AG04450 (cell line): Measurements from ENCODE around the gene FHIT. TPM values are rescaled to one million over a fixed set of nuclear protein-coding genes. Genes with fewer than 3 reads are reported as not detected.
A peak's percentile ranks its signal among the peaks of the same experiment; 100 is the strongest.

Experiments used
- CTCF ChIA-PET: fragments of 300-600, 350-600 bp; formaldehyde crosslinking; extraction: SDS; loops from one replicate; lab custom pipeline; 2022; ENCODE audit warnings: antibody characterized with exemption, inconsistent platforms; lab: Charles Lee
- POLR2A ChIA-PET: fragments of 350-600 bp; formaldehyde crosslinking; extraction: SDS; loops from one replicate; lab custom pipeline; 2021; ENCODE audit warnings: antibody characterized with exemption, inconsistent platforms; lab: Yijun Ruan, JAX
- DNase-seq: peaks from one replicate; pipeline ENCODE4 v3.0.0-alpha.2; 2011; ENCODE audit warnings: low read depth, low spot score
- H3K27ac ChIP-seq: one replicate; pipeline ENCODE4 v1.5.1; 2012; ENCODE audit warnings: low read depth, low read length, control low read depth
- H3K27me3 ChIP-seq: one replicate; pipeline ENCODE4 v1.6.0; 2012; ENCODE audit warnings: low read length; ENCODE audit not compliant: control insufficient read depth, insufficient read depth
- H3K4me3 ChIP-seq: 2 replicates; pipeline ENCODE4 v1.5.1; 2011; ENCODE audit warnings: mild to moderate bottlenecking, low read depth, low read length, control low read depth
- H3K9me3 ChIP-seq: 2 replicates; pipeline ENCODE4 v1.5.1; 2012; ENCODE audit warnings: low read length; ENCODE audit not compliant: control insufficient read depth, insufficient read depth
- polyA plus RNA-seq: library from polyadenylated mRNA; depleted of rRNA; stranded (reverse); fragments of >200 nt; gene quantifications from 2 replicates; pipeline ENCODE4 v1.2.3, GENCODE V29; 2011
- TF ChIP-seq, protein P1 (sequence below): IDR thresholded peaks from 2 replicates; pipeline ENCODE4 v1.5.1; 2011; ENCODE audit warnings: low read depth, low read length, control low read depth, inconsistent platforms

FHIT gene
- polyA plus RNA-seq, 1 experiment, result 0.17 TPM

DNA sequence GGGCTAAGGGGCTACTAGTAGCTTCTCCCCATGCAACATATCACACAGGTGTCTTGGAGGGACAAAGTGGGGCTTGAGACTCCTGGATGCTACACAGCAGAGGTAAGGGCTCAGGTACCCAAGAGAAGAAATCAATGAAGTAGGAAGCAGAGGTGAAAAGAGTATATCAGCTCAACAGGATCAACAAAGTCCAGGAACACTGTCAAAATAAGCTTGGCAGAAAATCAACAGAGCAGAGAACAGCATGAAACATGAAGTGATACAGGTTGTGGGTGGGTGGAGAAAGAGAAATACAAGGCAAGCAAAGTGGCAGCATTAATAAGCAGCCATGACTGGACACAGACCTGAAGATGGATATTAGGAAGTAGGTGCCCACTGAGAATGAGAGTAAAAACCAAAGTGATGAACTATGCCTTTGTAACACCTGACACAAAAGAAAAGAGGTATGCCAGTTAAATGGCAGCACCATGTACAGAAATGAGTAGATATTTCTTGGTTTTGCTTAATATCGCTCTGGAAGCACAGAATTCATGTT, 637.4 kb downstream of the FHIT start:
- Histone ChIP-seq H3K4me3 (no peak overlapping the region), H3K27me3 (no peaks in the 10 kb centered on the region), H3K27ac (no peak overlapping the region), H3K9me3 (no peaks in the 10 kb centered on the region)
- POLR2A ChIA-PET, result no interaction called here
- TF ChIP-seq, protein P1, sequence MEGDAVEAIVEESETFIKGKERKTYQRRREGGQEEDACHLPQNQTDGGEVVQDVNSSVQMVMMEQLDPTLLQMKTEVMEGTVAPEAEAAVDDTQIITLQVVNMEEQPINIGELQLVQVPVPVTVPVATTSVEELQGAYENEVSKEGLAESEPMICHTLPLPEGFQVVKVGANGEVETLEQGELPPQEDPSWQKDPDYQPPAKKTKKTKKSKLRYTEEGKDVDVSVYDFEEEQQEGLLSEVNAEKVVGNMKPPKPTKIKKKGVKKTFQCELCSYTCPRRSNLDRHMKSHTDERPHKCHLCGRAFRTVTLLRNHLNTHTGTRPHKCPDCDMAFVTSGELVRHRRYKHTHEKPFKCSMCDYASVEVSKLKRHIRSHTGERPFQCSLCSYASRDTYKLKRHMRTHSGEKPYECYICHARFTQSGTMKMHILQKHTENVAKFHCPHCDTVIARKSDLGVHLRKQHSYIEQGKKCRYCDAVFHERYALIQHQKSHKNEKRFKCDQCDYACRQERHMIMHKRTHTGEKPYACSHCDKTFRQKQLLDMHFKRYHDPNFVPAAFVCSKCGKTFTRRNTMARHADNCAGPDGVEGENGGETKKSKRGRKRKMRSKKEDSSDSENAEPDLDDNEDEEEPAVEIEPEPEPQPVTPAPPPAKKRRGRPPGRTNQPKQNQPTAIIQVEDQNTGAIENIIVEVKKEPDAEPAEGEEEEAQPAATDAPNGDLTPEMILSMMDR, result no peak
- no peak for DNase-seq
- CTCF ChIA-PET, result no interaction called here

DNA sequence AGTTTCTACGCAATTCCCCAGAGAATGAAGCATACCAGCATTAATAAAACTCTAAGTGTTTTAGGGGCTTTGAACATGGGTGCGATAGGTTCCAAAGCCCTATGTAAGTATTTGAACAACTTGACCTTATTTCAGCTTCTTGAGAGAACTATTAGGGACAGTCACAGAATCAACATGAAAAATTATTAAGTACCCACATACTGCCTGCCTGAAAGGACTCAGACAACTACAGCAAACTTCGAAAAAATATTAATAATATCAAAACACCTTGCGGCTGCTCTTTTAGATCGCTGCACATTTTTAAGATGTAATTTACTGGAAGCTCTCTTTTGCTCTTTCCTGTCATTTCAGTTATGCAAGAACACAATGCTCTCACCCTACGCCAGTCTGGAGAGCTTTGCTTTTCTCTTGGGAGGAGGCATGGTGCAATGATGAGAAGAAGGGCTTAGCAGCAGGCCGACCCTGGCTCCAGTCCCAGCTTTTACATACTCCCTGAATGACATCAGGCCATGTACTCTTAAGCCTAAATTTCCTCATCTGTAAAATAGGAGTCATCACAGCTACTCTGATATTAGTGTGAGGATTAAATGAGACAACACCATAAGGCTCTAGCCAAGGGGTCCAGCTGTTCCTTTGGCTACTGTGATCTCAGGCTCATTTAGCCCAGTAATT, 640.7 kb downstream of the FHIT start:
- POLR2A ChIA-PET, result interaction anchor here (0.6 kb wide), 1 partner anchor 951 kb away, joined by 7 read pairs; no protein-coding TSS in a partner anchor
- CTCF ChIA-PET, result interaction anchor here (0.5 kb wide), 1 partner anchor 1616 kb away, joined by 4 read pairs; no protein-coding TSS in a partner anchor

DNA sequence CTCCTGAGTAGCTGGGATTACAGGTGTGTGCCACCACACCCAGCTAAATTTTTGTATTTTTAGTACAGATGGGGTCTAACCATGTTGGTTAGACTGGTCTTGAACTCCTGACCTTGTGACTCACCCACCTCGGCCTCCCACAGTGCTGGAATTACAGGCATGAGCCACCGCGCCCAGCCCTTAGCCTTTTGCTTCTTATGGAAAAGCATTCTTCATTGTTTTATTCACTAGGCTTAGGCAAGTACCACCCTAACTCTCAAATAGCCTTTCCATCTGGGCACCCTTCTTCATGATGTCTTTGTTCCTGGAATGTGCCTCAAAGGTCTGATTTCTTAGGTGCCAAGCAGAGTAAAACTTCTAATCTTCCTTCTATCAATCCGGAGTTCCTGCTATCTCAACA, 641.8 kb downstream of the FHIT start:
- CTCF ChIA-PET, result no interaction called here
- H3K27ac ChIP-seq, result no peak overlapping the region
- H3K27me3 ChIP-seq, result no peaks in the 10 kb centered on the region
- DNase-seq, result no peak
- H3K9me3 ChIP-seq, result no peaks in the 10 kb centered on the region
- TF ChIP-seq, protein P1, result no peak
- H3K4me3 ChIP-seq, result no peak overlapping the region
- POLR2A ChIA-PET, result no interaction called here

More for the DNA sequence above, 640.7 kb downstream of the FHIT start:
- Histone ChIP-seq H3K9me3 (no peaks in the 10 kb centered on the region), H3K4me3 (no peak overlapping the region), H3K27me3 (no peaks in the 10 kb centered on the region), H3K27ac (no peak overlapping the region)
- TF ChIP-seq, protein P1, result no peak
- peak; percentile 10 for DNase-seq

DNA sequence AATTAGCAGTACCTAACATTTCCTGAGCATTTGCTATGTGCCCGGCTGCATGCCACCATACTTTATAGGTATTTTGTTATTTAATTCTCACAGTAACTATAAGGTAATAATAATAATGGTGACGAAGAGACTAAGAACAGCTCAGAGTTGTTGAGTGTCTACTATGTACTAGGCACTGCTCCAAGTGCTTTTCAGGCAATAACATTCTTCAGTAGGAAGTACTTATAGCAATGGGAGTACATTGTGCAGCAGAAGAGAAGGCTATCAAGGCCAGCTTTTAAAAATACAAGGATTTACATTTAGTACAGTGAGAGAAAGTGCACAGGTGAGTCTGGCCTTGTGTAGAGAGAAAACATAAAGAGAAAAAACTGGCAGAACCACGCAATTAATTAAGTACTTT, 647.4 kb downstream of the FHIT start:
- TF ChIP-seq, protein P1, result no peak
- peaks cover 2% of the 10 kb centered on the region for H3K27me3 ChIP-seq
- no peaks in the 10 kb centered on the region for H3K9me3 ChIP-seq
- no peak overlapping the region for H3K4me3 ChIP-seq
- no peak for DNase-seq
- ChIA-PET POLR2A (no interaction called here), CTCF (no interaction called here)
- no peak overlapping the region for H3K27ac ChIP-seq

DNA sequence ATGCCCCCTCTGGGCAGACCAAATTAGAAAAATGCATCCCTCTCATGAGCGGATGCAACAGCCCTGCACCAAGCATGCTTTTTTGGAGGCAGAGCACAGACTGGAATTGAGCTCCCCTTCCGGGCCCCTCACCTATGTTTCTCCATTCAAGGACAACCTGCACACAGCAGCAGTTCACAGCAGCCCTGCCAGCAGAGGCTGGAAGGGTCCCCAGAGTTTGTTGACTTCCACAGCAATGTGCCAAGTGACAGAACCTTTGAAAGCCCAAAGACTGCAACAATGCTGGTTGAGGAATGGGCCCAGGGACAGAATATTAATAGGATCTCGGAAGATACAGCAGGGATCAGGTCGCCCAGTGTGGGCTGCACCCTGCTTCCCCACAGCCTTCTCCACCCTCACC, 650.4 kb downstream of the FHIT start:
- TF ChIP-seq, protein P1, result no peak
- no peak for DNase-seq
- no peaks in the 10 kb centered on the region for H3K9me3 ChIP-seq
- ChIA-PET CTCF (no interaction called here), POLR2A (no interaction called here)
- no peak overlapping the region for H3K27ac ChIP-seq
- H3K4me3 ChIP-seq, result no peak overlapping the region
- peaks cover 5% of the 10 kb centered on the region for H3K27me3 ChIP-seq
